ENCODE measurements around the gene PKP4. TPM values are rescaled to one million over a fixed set of nuclear protein-coding genes. Genes with fewer than 3 reads are reported as not detected.

Gene PKP4
- total and polyA plus RNA-seq, 2 experiments from 2014 or later, result 7.6 to 32.2 TPM

- Histone ChIP-seq H3K36me3 (ENCODE audit: low read depth) (no peaks in the 10 kb centered on the region), H3K79me2 (ENCODE audit: insufficient read depth) (peaks cover 27% of the 10 kb centered on the region), H3F3A (ENCODE audit: insufficient read depth) (peaks cover 8% of the 10 kb centered on the region; the same call in 1 of the 2 replicates), H3K9ac (no peak overlapping the region), H3K4me3 (no peak overlapping the region), H3K4me1 (ENCODE audit: insufficient read depth) (peaks cover 16% of the 10 kb centered on the region), H3K9me3 (ENCODE audit: low read depth) (no peaks in the 10 kb centered on the region), H3K27ac (no peak overlapping the region), H3K27me3 (replicated peaks; ENCODE audit: insufficient read depth) (no peaks in the 10 kb centered on the region), H3K9me2 (ENCODE audit: insufficient read depth) (no peaks in the 10 kb centered on the region), H4K20me1 (ENCODE audit: insufficient read depth) (no peaks in the 10 kb centered on the region), H3K4me2 (ENCODE audit: unreplicated experiment) (no peak overlapping the region), H2AFZ (no peak overlapping the region)
- WGBS, 2 experiments (ENCODE audit: low coverage in 1 of 2, low lambda C conversion rate in 2 of 2, missing lambda C conversion rate in 2 of 2), result 44 to 64% methylated on average over 1 of the region's 1 CpG
- in situ Hi-C loops (cut with MboI), result no loop called here
- TF ChIP-seq EZH2phosphoT487 (IDR thresholded peaks at IDR 0.05; ENCODE audit: insufficient read depth, low read depth) (no peak), EZH2 (IDR thresholded peaks at IDR 0.05; ENCODE audit: insufficient read depth, poor library complexity, severe bottlenecking) (no peak)
- DNase-seq, result no peak
Observed at GRCh38 chr2:158478816-158479215, 22.1 kb downstream of the PKP4 start.

- peaks cover 48% of the 10 kb centered on the region for H3K79me2 ChIP-seq (ENCODE audit: insufficient read depth)
- H4K20me1 ChIP-seq (ENCODE audit: insufficient read depth), result no peaks in the 10 kb centered on the region
- H3F3A ChIP-seq (ENCODE audit: insufficient read depth), result peaks cover 8% of the 10 kb centered on the region
- H3K9me3 ChIP-seq (ENCODE audit: low read depth), result no peaks in the 10 kb centered on the region
- in situ Hi-C loops (cut with MboI), result no loop called here
- 94 to 100% methylated on average over 1 of the region's 1 CpG for WGBS, 2 experiments (ENCODE audit: low coverage in 1 of 2, low lambda C conversion rate in 2 of 2, missing lambda C conversion rate in 2 of 2)
- TF ChIP-seq EZH2phosphoT487 (IDR thresholded peaks at IDR 0.05; ENCODE audit: insufficient read depth, low read depth), result no peak
- TF ChIP-seq EZH2 (IDR thresholded peaks at IDR 0.05; ENCODE audit: insufficient read depth, poor library complexity, severe bottlenecking), result no peak
- H3K9me2 ChIP-seq (ENCODE audit: insufficient read depth), result no peaks in the 10 kb centered on the region
- H3K4me1 ChIP-seq (ENCODE audit: insufficient read depth), result peaks cover 17% of the 10 kb centered on the region
- H2AFZ ChIP-seq, result no peak overlapping the region
- no peak overlapping the region for H3K27ac ChIP-seq
- no peak for DNase-seq
- no peaks in the 10 kb centered on the region for H3K36me3 ChIP-seq (ENCODE audit: low read depth)
- H3K9ac ChIP-seq, result no peak overlapping the region
- no peak overlapping the region for H3K4me3 ChIP-seq
- H3K4me2 ChIP-seq (ENCODE audit: unreplicated experiment), result no peak overlapping the region
- no peaks in the 10 kb centered on the region for H3K27me3 ChIP-seq (replicated peaks; ENCODE audit: insufficient read depth)
Observed at GRCh38 chr2:158481116-158481515, 24.4 kb downstream of the PKP4 start.

- Histone ChIP-seq H4K20me1 (ENCODE audit: insufficient read depth) (no peaks in the 10 kb centered on the region), H3K4me2 (ENCODE audit: unreplicated experiment) (peak overlapping the region; percentile 10), H2AFZ (no peak overlapping the region), H3K4me3 (no peak overlapping the region), H3K79me2 (ENCODE audit: insufficient read depth) (peaks cover 58% of the 10 kb centered on the region), H3K9ac (no peak overlapping the region), H3K27me3 (replicated peaks; ENCODE audit: insufficient read depth) (no peaks in the 10 kb centered on the region), H3K4me1 (ENCODE audit: insufficient read depth) (peaks cover 32% of the 10 kb centered on the region), H3K27ac (no peak overlapping the region), H3F3A (ENCODE audit: insufficient read depth) (peaks cover 22% of the 10 kb centered on the region), H3K9me3 (ENCODE audit: low read depth) (no peaks in the 10 kb centered on the region), H3K9me2 (ENCODE audit: insufficient read depth) (no peaks in the 10 kb centered on the region), H3K36me3 (ENCODE audit: low read depth) (no peaks in the 10 kb centered on the region)
- TF ChIP-seq EZH2phosphoT487 (IDR thresholded peaks at IDR 0.05; ENCODE audit: insufficient read depth, low read depth), result no peak
- no peak for TF ChIP-seq EZH2 (IDR thresholded peaks at IDR 0.05; ENCODE audit: insufficient read depth, poor library complexity, severe bottlenecking)
- in situ Hi-C loops (cut with MboI), result no loop called here
- DNase-seq, result peak; percentile 20
Observed at GRCh38 chr2:158482594-158482993, 25.8 kb downstream of the PKP4 start.

- 92 to 95% methylated on average over 8 of the region's 8 CpGs for WGBS, 2 experiments (ENCODE audit: low coverage in 1 of 2, low lambda C conversion rate in 2 of 2, missing lambda C conversion rate in 2 of 2)
- DNase-seq, result no peak
- H3K79me2 ChIP-seq (ENCODE audit: insufficient read depth), result peaks cover 82% of the 10 kb centered on the region
- no peaks in the 10 kb centered on the region for H3K9me3 ChIP-seq (ENCODE audit: low read depth)
- no peak overlapping the region for H3K9ac ChIP-seq
- no peak overlapping the region for H2AFZ ChIP-seq
- no peak overlapping the region for H3K27ac ChIP-seq
- no peaks in the 10 kb centered on the region for H3K36me3 ChIP-seq (ENCODE audit: low read depth)
- TF ChIP-seq EZH2phosphoT487 (IDR thresholded peaks at IDR 0.05; ENCODE audit: insufficient read depth, low read depth) (no peak), EZH2 (IDR thresholded peaks at IDR 0.05; ENCODE audit: insufficient read depth, poor library complexity, severe bottlenecking) (no peak)
- no peaks in the 10 kb centered on the region for H3K27me3 ChIP-seq (replicated peaks; ENCODE audit: insufficient read depth)
- no peaks in the 10 kb centered on the region for H4K20me1 ChIP-seq (ENCODE audit: insufficient read depth)
- H3F3A ChIP-seq (ENCODE audit: insufficient read depth), result peaks cover 34% of the 10 kb centered on the region
- no peak overlapping the region for H3K4me3 ChIP-seq
- H3K9me2 ChIP-seq (ENCODE audit: insufficient read depth), result no peaks in the 10 kb centered on the region
- H3K4me2 ChIP-seq (ENCODE audit: unreplicated experiment), result no peak overlapping the region
- peaks cover 38% of the 10 kb centered on the region for H3K4me1 ChIP-seq (ENCODE audit: insufficient read depth)
- in situ Hi-C loops (cut with MboI), result no loop called here
Observed at GRCh38 chr2:158484892-158485556, 28.3 kb downstream of the PKP4 start.

Measured in GM23248 (cell line).